ENCODE measurements around the gene A3GALT2.

Gene A3GALT2

GRCh38 chr1:33270379-33270778 is 50.5 kb downstream of the A3GALT2 start:
- no peak for DNase-seq

- no peak for DNase-seq
These were observed 51.3 kb downstream of the A3GALT2 start for GRCh38 chr1:33269621-33270020.

GRCh38 chr1:33268927-33269610 is 51.8 kb downstream of the A3GALT2 start:
- no peak for DNase-seq

- DNase-seq, result no peak
These were observed 52.4 kb downstream of the A3GALT2 start for GRCh38 chr1:33268457-33268856.

- DNase-seq, result no peak
These were observed 53.3 kb downstream of the A3GALT2 start for GRCh38 chr1:33267468-33268205.

GRCh38 chr1:33266766-33267165 is 54.1 kb downstream of the A3GALT2 start:
- DNase-seq, result no peak

- DNase-seq, result peak in 1 of 2 experiments; percentile 27
These were observed 54.9 kb downstream of the A3GALT2 start for GRCh38 chr1:33265780-33266605.

GRCh38 chr1:33263890-33264504 is 56.9 kb downstream of the A3GALT2 start:
- no peak for DNase-seq

GRCh38 chr1:33261344-33261743 is 59.6 kb downstream of the A3GALT2 start:
- no peak for DNase-seq

- DNase-seq, result peak in 1 of 2 experiments; percentile 60
These were observed 60.5 kb downstream of the A3GALT2 start for GRCh38 chr1:33260439-33260838.

- no peak for DNase-seq
These were observed 61.0 kb downstream of the A3GALT2 start for GRCh38 chr1:33259879-33260278.

GRCh38 chr1:33258788-33259274 is 62.1 kb downstream of the A3GALT2 start:
- DNase-seq, result no peak

- no peak for DNase-seq
These were observed 62.9 kb downstream of the A3GALT2 start for GRCh38 chr1:33257772-33258712.

- no peak for DNase-seq
These were observed 63.6 kb downstream of the A3GALT2 start for GRCh38 chr1:33257207-33257771.
